Choroid plexus epithelial cell (primary cell): ENCODE results near the gene FGF19.

ENCODE experiments used
- DNase-seq: peaks from one replicate; pipeline ENCODE4 v3.0.0-alpha.2; 2010; ENCODE audit warnings: low read depth
- H3K4me3 ChIP-seq: 2 replicates; pipeline ENCODE4 v1.5.1; 2011; ENCODE audit warnings: low read depth, mild to moderate bottlenecking, control low read depth, low read length, moderate library complexity
- TF ChIP-seq, protein P1 (sequence below): conservative IDR thresholded peaks from 2 replicates; pipeline ENCODE4 v1.5.1; 2011; ENCODE audit warnings: low read depth, mild to moderate bottlenecking, control low read depth, inconsistent platforms, low read length, moderate library complexity

FGF19 gene

DNA sequence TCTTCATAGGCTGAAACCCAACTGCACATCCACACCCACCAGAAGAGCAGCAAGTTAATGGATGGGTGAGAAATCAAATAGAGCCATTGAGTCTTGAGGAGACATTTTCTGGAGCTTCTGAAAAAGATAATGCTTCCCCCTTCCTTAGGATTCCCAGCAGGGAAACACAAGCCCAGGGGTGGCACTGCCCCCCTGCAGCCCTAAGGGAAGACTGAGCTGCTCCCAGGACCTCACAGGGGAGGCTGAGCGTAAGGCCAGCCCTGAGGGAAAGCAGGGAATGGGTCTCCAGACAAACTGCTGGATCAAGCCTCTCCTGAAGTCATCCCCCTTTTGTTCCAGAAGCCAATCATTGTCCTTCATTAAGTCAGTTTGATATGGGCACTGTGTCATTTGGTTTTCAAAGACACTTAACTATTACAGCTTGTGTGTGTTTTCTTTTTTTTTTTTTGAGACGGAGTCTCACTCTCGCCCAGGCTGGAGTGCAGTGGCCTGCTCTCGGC lies 43.8 kb downstream of the FGF19 start:
- no peak overlapping the region for H3K4me3 ChIP-seq
- TF ChIP-seq, protein P1, sequence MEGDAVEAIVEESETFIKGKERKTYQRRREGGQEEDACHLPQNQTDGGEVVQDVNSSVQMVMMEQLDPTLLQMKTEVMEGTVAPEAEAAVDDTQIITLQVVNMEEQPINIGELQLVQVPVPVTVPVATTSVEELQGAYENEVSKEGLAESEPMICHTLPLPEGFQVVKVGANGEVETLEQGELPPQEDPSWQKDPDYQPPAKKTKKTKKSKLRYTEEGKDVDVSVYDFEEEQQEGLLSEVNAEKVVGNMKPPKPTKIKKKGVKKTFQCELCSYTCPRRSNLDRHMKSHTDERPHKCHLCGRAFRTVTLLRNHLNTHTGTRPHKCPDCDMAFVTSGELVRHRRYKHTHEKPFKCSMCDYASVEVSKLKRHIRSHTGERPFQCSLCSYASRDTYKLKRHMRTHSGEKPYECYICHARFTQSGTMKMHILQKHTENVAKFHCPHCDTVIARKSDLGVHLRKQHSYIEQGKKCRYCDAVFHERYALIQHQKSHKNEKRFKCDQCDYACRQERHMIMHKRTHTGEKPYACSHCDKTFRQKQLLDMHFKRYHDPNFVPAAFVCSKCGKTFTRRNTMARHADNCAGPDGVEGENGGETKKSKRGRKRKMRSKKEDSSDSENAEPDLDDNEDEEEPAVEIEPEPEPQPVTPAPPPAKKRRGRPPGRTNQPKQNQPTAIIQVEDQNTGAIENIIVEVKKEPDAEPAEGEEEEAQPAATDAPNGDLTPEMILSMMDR, result no peak
- no peak for DNase-seq

DNA sequence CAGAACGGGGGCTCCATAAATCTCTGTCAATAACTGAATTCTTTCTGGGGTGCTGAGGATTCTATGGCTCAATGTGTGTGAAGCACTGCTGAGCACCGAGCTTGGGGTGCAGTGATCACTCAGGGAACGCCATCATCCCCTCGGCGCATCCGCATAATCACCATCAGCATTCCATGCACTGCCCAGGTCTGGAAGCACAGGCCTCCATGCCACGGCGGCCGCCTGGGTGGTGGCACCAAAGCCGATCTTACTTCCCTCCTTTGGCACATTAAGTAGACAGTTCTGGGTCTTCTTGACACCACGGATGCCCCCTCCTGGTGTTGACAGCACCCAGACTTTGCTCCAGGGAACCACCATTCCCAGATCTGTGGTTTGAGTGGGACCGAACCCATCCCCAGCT lies 44.2 kb downstream of the FGF19 start:
- TF ChIP-seq, protein P1, result no peak
- no peak overlapping the region for H3K4me3 ChIP-seq
- DNase-seq, result no peak

DNA sequence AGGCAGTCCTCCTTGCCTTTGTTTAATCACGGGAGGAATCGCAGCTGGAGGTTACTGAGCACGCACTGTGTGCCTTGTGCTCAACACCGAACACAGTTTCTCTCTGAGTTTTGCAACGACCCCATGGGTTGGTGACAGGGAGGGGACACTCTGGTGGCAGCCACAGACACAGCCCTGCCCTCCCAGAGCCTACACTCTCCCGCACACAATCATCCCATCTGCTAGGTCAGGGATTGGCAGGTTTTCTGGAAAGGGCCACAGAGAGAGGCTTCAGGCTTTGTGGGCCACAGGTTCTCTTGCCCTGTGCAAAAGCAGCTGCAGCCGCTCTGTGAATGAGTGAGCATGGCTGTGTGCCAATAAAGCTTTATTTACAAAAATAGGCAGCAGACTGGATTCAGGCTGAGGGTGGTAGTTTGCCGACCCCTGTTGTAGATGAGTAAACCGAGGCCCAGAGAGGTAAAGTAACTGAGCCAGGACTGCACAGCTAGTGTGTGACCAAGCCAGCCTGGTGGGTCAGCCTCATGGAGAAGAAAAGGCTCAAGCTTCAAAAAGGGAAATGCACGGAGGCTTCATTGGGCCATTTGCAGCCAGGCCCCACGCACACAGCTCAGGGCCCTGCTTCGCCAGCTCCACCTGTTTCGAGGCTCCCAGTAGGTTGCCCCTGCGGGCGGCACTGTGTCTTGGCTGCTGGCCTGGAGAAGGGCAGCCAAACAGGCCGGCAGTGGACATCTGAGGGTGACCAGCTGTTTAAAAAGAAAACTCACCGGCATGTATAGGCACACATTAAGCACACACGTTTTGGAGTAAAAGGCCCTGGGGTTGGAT lies 45.0 kb downstream of the FGF19 start:
- DNase-seq, result no peak
- H3K4me3 ChIP-seq, result no peak overlapping the region
- TF ChIP-seq, protein P1, result no peak

DNA sequence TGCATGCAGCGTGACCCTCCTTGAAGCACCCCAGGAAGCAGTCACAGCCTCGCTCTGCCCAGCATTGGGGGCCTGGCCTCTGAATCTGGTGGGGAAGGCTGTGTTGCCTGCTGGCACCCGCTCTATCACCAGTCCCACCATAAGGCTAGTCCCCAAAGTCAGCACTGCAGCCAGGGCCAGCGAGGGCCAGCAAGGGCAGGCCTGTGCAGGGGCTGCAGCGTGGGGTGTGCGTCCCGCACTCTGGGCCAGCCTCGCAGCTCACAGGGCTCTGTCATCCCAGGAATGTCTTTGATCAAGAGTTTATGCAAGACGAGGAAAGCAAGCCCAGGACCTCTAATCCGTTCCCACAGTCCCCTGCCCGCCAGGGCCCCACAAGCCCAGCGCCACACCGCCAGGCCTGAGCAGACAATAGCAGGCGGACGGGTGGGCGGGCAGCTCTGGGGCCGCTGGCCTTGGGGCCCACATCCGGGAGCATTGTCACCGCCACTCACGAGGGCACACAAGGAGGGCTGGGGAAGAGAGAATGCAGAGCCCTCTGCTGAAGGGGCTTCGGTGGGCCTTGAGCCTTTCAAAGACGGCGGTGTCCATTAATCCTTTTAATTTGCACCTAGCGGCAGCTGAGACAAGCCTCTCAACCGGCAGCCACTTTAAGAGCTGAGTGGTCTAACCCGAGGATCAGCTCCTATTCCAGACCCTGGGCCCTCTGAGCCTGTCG lies 45.8 kb downstream of the FGF19 start:
- TF ChIP-seq, protein P1, result no peak
- DNase-seq, result peak; percentile 60
- H3K4me3 ChIP-seq, result no peak overlapping the region

DNA sequence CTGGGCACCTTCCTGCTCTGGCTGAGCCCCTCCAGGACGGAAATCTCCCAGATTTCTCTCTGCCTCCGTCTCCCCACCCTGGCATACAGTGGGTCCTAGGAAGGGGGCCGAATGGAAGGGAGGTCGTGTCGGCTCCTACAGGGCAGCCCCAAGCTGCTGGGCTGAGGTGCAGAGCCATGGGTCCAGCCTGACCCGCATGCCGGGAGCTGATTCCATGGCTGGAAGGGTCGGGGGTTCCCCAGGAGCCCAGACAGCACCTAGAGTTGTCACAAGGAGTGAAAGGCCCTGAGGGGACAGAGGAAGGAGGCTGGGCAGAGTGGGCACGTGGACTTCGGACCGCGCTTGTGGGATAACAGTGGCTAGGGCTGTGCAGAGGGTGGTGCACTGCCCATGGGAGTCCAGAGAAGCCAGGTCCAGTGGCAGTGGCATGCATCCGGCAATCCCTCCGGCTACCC lies 46.3 kb downstream of the FGF19 start:
- TF ChIP-seq, protein P1, result no peak
- H3K4me3 ChIP-seq, result no peak overlapping the region

DNA sequence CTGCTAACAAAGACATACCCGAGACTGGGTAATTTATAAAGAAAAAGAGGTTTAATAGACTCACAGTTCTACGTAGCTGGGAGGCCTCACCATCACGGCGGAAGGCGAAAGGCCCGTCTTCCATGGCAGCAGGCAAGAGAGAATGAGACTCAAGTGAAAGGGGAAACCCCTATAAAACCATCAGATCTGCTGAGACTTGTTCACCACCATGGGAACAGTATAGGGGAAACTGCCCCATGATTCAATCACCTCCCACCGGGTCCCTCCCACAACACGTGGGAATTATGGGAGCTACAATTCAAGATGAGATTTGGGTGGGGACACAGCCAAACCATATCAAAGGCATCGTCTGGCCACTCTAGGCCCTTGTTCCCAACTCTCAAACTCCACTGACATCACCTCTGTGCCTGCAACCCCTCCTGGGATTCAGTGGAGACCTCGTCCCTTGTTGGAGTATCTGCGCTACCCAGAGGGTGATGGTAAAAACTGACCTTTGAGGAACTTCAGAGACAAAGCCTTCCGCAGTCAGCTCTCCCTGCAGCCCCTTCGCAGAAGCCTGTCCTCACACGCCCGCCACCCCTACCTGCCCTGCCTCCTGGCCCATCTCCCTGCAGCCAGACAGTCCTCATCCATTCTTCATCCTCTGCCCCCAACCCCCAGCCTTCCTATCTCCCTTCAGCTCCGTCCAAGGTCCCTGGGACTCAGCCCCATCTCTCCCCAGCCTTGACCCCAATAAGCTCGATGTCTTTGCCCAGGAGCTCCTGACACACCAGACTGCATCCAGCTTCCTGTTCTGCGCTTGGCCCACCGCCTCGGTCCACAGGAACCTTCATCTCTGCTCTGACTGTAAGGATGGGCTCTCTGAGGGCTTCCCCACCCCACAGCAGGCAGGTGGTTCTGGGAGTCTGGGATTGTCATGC lies 47.0 kb downstream of the FGF19 start:
- DNase-seq, result no peak
- TF ChIP-seq, protein P1, result no peak
- no peak overlapping the region for H3K4me3 ChIP-seq

More for the DNA sequence above, 46.3 kb downstream of the FGF19 start:
- no peak for DNase-seq
